Keratinocyte (primary cell): ENCODE measurements around the gene DMRT1. TPM values are rescaled to one million over a fixed set of nuclear protein-coding genes. Genes with fewer than 3 reads are reported as not detected.

Experiments
- DNase-seq: peaks from one replicate; pipeline ENCODE4 v3.0.0-alpha.2; 2011; ENCODE audit warnings: low read depth, missing footprints, low spot score
- FAIRE-seq: peaks from 2 replicates; lab custom pipeline; 2011; peaks lifted over from hg19 to GRCh38; lab: Jason Lieb, UNC
- H2AFZ ChIP-seq: 2 replicates; pipeline ENCODE4 v1.6.0; 2012; ENCODE audit warnings: low read length, control low read depth, inconsistent platforms; ENCODE audit not compliant: control insufficient read depth
- H3K27ac ChIP-seq: 2 replicates; pipeline ENCODE4 v1.5.1; 2011; ENCODE audit warnings: low read length; ENCODE audit not compliant: control insufficient read depth, insufficient read depth
- H3K27me3 ChIP-seq: 3 replicates; pipeline ENCODE4 v1.6.0; 2011; ENCODE audit warnings: low read length; ENCODE audit not compliant: control insufficient read depth, insufficient read depth; ENCODE audit errors: extremely low read depth
- H3K36me3 ChIP-seq, 2 experiments: 2 replicates in 1 of 2; 3 replicates in 1 of 2; pipeline ENCODE4 v1.5.1; 2011; ENCODE audit warnings: low read length in 2 of 2, mild to moderate bottlenecking in 1 of 2; ENCODE audit not compliant: control insufficient read depth in 2 of 2, insufficient read depth in 2 of 2; ENCODE audit errors: extremely low read depth in 1 of 2
- H3K4me1 ChIP-seq: 3 replicates; pipeline ENCODE4 v1.5.1; 2011; ENCODE audit warnings: low read length; ENCODE audit not compliant: control insufficient read depth, insufficient read depth; ENCODE audit errors: extremely low read depth
- H3K4me2 ChIP-seq: 3 replicates; pipeline ENCODE4 v1.6.0; 2011; ENCODE audit warnings: low read depth, low read length; ENCODE audit not compliant: control insufficient read depth, insufficient read depth; ENCODE audit errors: extremely low read depth
- H3K4me3 ChIP-seq, 3 experiments: fragments of 200-600 bp in 1 of 3; sonication (generic) in 1 of 3; 2 replicates in 2 of 3; 3 replicates in 1 of 3; pipeline ENCODE4 v1.5.1; 2011 to 2016; ENCODE audit warnings: low read length in 3 of 3, mild to moderate bottlenecking in 3 of 3, control low read depth in 2 of 3, inconsistent platforms in 1 of 3, low read depth in 1 of 3, mixed read lengths in 1 of 3, mixed run types in 1 of 3, moderate library complexity in 1 of 3; ENCODE audit not compliant: control insufficient read depth in 2 of 3, insufficient read depth in 2 of 3; ENCODE audit errors: extremely low read depth in 1 of 3
- H3K79me2 ChIP-seq: 2 replicates; pipeline ENCODE4 v1.6.0; 2012; ENCODE audit warnings: low read length; ENCODE audit not compliant: control insufficient read depth, insufficient read depth
- H3K9ac ChIP-seq: 3 replicates; pipeline ENCODE4 v1.6.0; 2011; ENCODE audit warnings: low read length; ENCODE audit not compliant: control insufficient read depth, insufficient read depth; ENCODE audit errors: extremely low read depth
- H3K9me1 ChIP-seq: 3 replicates; pipeline ENCODE4 v1.6.0; 2011; ENCODE audit warnings: low read length; ENCODE audit not compliant: control insufficient read depth, insufficient read depth; ENCODE audit errors: extremely low read depth
- H3K9me3 ChIP-seq: 2 replicates; pipeline ENCODE4 v1.5.1; 2012; ENCODE audit warnings: low read depth, low read length; ENCODE audit not compliant: control insufficient read depth
- H4K20me1 ChIP-seq: 3 replicates; pipeline ENCODE4 v1.6.0; 2011; ENCODE audit warnings: low read length; ENCODE audit not compliant: control insufficient read depth, insufficient read depth; ENCODE audit errors: extremely low read depth
- CTCF ChIP-seq, 3 experiments: IDR thresholded peaks in 1 of 3; conservative IDR thresholded peaks in 1 of 3; optimal IDR thresholded peaks in 1 of 3; 2 replicates in 2 of 3; 3 replicates in 1 of 3; pipeline versions ENCODE3 to v1.5.1; 2011; ENCODE audit warnings: low read length in 3 of 3, mild to moderate bottlenecking in 3 of 3, moderate library complexity in 2 of 3, control low read depth in 1 of 3, inconsistent platforms in 1 of 3; ENCODE audit not compliant: insufficient read depth in 2 of 3; ENCODE audit errors: extremely low read depth in 1 of 3
- EZH2 ChIP-seq: IDR thresholded peaks from one replicate; pipeline ENCODE4 v1.6.1; 2012; ENCODE audit warnings: inconsistent platforms, mild to moderate bottlenecking, low read length, moderate library complexity
- dilution Hi-C: fragments of 300-500 bp; cut with MboI; formaldehyde crosslinking; loops from one replicate; pipeline ENCODE4 v1.7.0; 2020; ENCODE audit warnings: low sequenced_read_pairs; ENCODE audit not compliant: extremely low pct_ligation_motif_present
- polyA plus RNA-seq, 5 experiments: library from polyadenylated mRNA; depleted of rRNA in 3 of 5; stranded (reverse) in 3 of 5; stranded (forward) in 1 of 5; unstranded in 1 of 5; fragments of >200 nt; gene quantifications; 1 replicate in 1 of 5; 2 replicates in 3 of 5; 3 replicates in 1 of 5; pipeline versions ENCODE4 v1.2.1 to v1.2.3, GENCODE V29; 2011 to 2012; ENCODE audit warnings: missing spikeins in 2 of 5, low read depth in 1 of 5, low replicate concordance in 1 of 5

The DMRT1 gene
- polyA plus RNA-seq, 1 donor (not counting 4 experiments of a cell fraction or from before 2014, with no cell fraction given), result not detected

GRCh38 chr9:1008216-1008615, 166.7 kb downstream of the DMRT1 start:
- Histone ChIP-seq H2AFZ (no peak overlapping the region), H3K9me1 (no peaks in the 10 kb centered on the region), H3K4me1 (peaks cover 5% of the 10 kb centered on the region), H3K79me2 (no peaks in the 10 kb centered on the region), H3K27ac (no peak overlapping the region), H3K27me3 (no peaks in the 10 kb centered on the region), H3K9me3 (no peaks in the 10 kb centered on the region), H4K20me1 (no peaks in the 10 kb centered on the region), H3K4me2 (no peak overlapping the region), H3K9ac (no peak overlapping the region), H3K4me3 (no peak overlapping the region), H3K36me3 (no peaks in the 10 kb centered on the region)
- dilution Hi-C loops, result no loop called here
- DNase-seq (no peak), FAIRE-seq (no peak)
- TF ChIP-seq EZH2 (no peak), CTCF (optimal IDR thresholded peaks at IDR 0.05 in 1 of 3, IDR thresholded peaks at IDR 0.05 in 1 of 3, conservative IDR thresholded peaks at IDR 0.05 in 1 of 3; ENCODE audit: extremely low read depth in 1 of 3, insufficient read depth in 2 of 3, low read length in 3 of 3) (no peak)

GRCh38 chr9:1009101-1009707, 167.7 kb downstream of the DMRT1 start:
- dilution Hi-C loops, result no loop called here
- Histone ChIP-seq H2AFZ (peak overlapping the region; percentile 50), H3K27me3 (no peaks in the 10 kb centered on the region), H3K9me1 (no peaks in the 10 kb centered on the region), H3K79me2 (no peaks in the 10 kb centered on the region), H3K27ac (no peak overlapping the region), H3K9ac (no peak overlapping the region), H4K20me1 (no peaks in the 10 kb centered on the region), H3K4me1 (peaks cover 5% of the 10 kb centered on the region), H3K4me2 (peak overlapping the region; percentile 42), H3K9me3 (no peaks in the 10 kb centered on the region), H3K36me3 (no peaks in the 10 kb centered on the region), H3K4me3 (no peak overlapping the region)
- FAIRE-seq (peak; percentile 84), DNase-seq (no peak)
- peak; percentile 99 for TF ChIP-seq CTCF (optimal IDR thresholded peaks at IDR 0.05 in 1 of 3, IDR thresholded peaks at IDR 0.05 in 1 of 3, conservative IDR thresholded peaks at IDR 0.05 in 1 of 3; ENCODE audit: extremely low read depth in 1 of 3, insufficient read depth in 2 of 3, low read length in 3 of 3)
- no peak for TF ChIP-seq EZH2
